Endothelial cell of umbilical vein (primary cell): ENCODE data around the gene VTI1A. TPM values are rescaled to one million over a fixed set of nuclear protein-coding genes. Genes with fewer than 3 reads are reported as not detected.

ENCODE experiments used
- BruUV-seq: library from RNA; stranded (reverse); fragments of 400-500 nt; replicated peaks from 2 replicates; lab custom pipeline; 2021; lab: Mats Ljungman, UMichigan
- CTCF ChIA-PET: fragments of 300-600, 350-600 bp; sonication (Branson Sonifier 250); formaldehyde crosslinking; loops from one replicate; lab custom pipeline; 2021; ENCODE audit warnings: antibody characterized with exemption, inconsistent platforms; lab: Charles Lee
- POLR2A ChIA-PET: fragments of 300-600, 350-600 bp; sonication (Branson Sonifier 250); formaldehyde crosslinking; loops from one replicate; lab custom pipeline; 2021; ENCODE audit warnings: antibody characterized with exemption, inconsistent platforms; lab: Charles Lee
- DNase-seq: peaks from one replicate; pipeline ENCODE4 v3.0.0-alpha.2; 2011; ENCODE audit warnings: low read depth, low spot score
- FAIRE-seq: peaks from 2 replicates; lab custom pipeline; 2011; peaks lifted over from hg19 to GRCh38; lab: Jason Lieb, UNC
- H2AFZ ChIP-seq: 2 replicates; pipeline ENCODE4 v1.6.0; 2012; ENCODE audit warnings: low read depth, low read length, control low read depth, inconsistent platforms
- H3K27ac ChIP-seq: 2 replicates; pipeline ENCODE4 v1.5.1; 2011; ENCODE audit warnings: low read depth, mild to moderate bottlenecking, control low read depth, low read length, moderate library complexity; ENCODE audit not compliant: insufficient read depth
- H3K27me3 ChIP-seq, 2 experiments: 2 replicates each; pipeline versions ENCODE4 v1.6.0 to v1.6.1; 2011; ENCODE audit warnings: low read length in 2 of 2, mixed read lengths in 1 of 2; ENCODE audit not compliant: control insufficient read depth in 2 of 2, insufficient read depth in 2 of 2
- H3K36me3 ChIP-seq, 2 experiments: 2 replicates in 1 of 2; 3 replicates in 1 of 2; pipeline ENCODE4 v1.5.1; 2011; ENCODE audit warnings: low read length in 2 of 2, mild to moderate bottlenecking in 1 of 2, moderate library complexity in 1 of 2; ENCODE audit not compliant: control insufficient read depth in 2 of 2, insufficient read depth in 2 of 2; ENCODE audit errors: extremely low read depth in 1 of 2
- H3K4me1 ChIP-seq: 3 replicates; pipeline ENCODE4 v1.5.1; 2011; ENCODE audit warnings: mild to moderate bottlenecking, low read length; ENCODE audit not compliant: control insufficient read depth, insufficient read depth; ENCODE audit errors: extremely low read depth
- H3K4me2 ChIP-seq: 2 replicates; pipeline ENCODE4 v1.6.1; 2011; ENCODE audit warnings: low read length, control low read depth, mixed read lengths; ENCODE audit not compliant: insufficient read depth
- H3K4me3 ChIP-seq, 3 experiments: fragments of 200-600 bp in 1 of 3; sonication (generic), shearing (Covaris generic) in 1 of 3; replicated peaks in 1 of 3; 2 replicates each; pipeline ENCODE4 v1.5.1; 2011 to 2016; ENCODE audit warnings: control low read depth in 3 of 3, low read length in 3 of 3, mild to moderate bottlenecking in 2 of 3, inconsistent platforms in 1 of 3, low read depth in 1 of 3, moderate library complexity in 1 of 3; ENCODE audit not compliant: insufficient read depth in 1 of 3
- H3K79me2 ChIP-seq: 2 replicates; pipeline ENCODE4 v1.6.0; 2012; ENCODE audit warnings: low read length, inconsistent platforms; ENCODE audit not compliant: control insufficient read depth, insufficient read depth
- H3K9ac ChIP-seq: replicated peaks from 2 replicates; pipeline ENCODE3; 2011; ENCODE audit warnings: low read length, control low read depth; ENCODE audit not compliant: insufficient read depth; ENCODE audit errors: extremely low read depth
- H3K9me1 ChIP-seq: replicated peaks from 3 replicates; pipeline ENCODE4 v1.6.0; 2011; ENCODE audit warnings: mild to moderate bottlenecking, low read length; ENCODE audit not compliant: control insufficient read depth, insufficient read depth; ENCODE audit errors: extremely low read depth
- H3K9me3 ChIP-seq: replicated peaks from 2 replicates; pipeline ENCODE4 v1.5.1; 2012; ENCODE audit warnings: low read length, inconsistent platforms; ENCODE audit not compliant: control insufficient read depth, insufficient read depth
- H4K20me1 ChIP-seq: replicated peaks from 2 replicates; pipeline ENCODE3; 2011; ENCODE audit warnings: mild to moderate bottlenecking, low read length; ENCODE audit not compliant: control insufficient read depth, insufficient read depth; ENCODE audit errors: extremely low read depth
- CTCF ChIP-seq, 2 donors: IDR thresholded peaks; 1 replicate in 1 of 2; 2 replicates in 1 of 2; pipeline ENCODE4 v1.5.1; 2011; ENCODE audit warnings: low read length in 2 of 2, mild to moderate bottlenecking in 2 of 2, moderate library complexity in 2 of 2, control low read depth in 1 of 2, inconsistent platforms in 1 of 2, low read depth in 1 of 2; ENCODE audit not compliant: insufficient read depth in 1 of 2; ENCODE audit errors: extremely low read depth in 1 of 2
- EZH2 ChIP-seq: IDR thresholded peaks from 2 replicates; pipeline ENCODE4 v1.6.1; 2012; ENCODE audit warnings: borderline replicate concordance, low read depth, mild to moderate bottlenecking, moderate library complexity, low read length, inconsistent platforms; ENCODE audit not compliant: severe bottlenecking
- FOS ChIP-seq: IDR thresholded peaks from 2 replicates; pipeline ENCODE4 v1.6.1; 2011; ENCODE audit warnings: mild to moderate bottlenecking, low read length, moderate library complexity, borderline replicate concordance; ENCODE audit not compliant: insufficient read depth
- GATA2 ChIP-seq: IDR thresholded peaks from 2 replicates; pipeline ENCODE4 v1.7.0; 2011; ENCODE audit warnings: low read depth, mild to moderate bottlenecking, moderate library complexity, mixed read lengths, low read length; ENCODE audit not compliant: insufficient read length, insufficient read depth
- JUN ChIP-seq: IDR thresholded peaks from 2 replicates; pipeline ENCODE4 v1.6.1; 2011; ENCODE audit warnings: borderline replicate concordance, low read depth; ENCODE audit not compliant: insufficient read length, insufficient read depth
- MAX ChIP-seq: IDR thresholded peaks from 2 replicates; pipeline ENCODE4 v1.6.1; 2011; ENCODE audit not compliant: insufficient read depth, insufficient read length
- MYC ChIP-seq: IDR thresholded peaks from one replicate; pipeline ENCODE4 v1.6.1; 2011; ENCODE audit warnings: mild to moderate bottlenecking, low read depth, low read length
- POLR2A ChIP-seq: IDR thresholded peaks from 2 replicates; pipeline ENCODE4 v1.6.1; 2012; ENCODE audit warnings: low read depth, mild to moderate bottlenecking, control low read depth, low read length
- POLR2AphosphoS5 ChIP-seq: IDR thresholded peaks from 2 replicates; pipeline ENCODE4 v1.6.1; 2012; ENCODE audit warnings: low read depth, mild to moderate bottlenecking, control low read depth, low read length, moderate library complexity; ENCODE audit not compliant: insufficient read depth
- dilution Hi-C: fragments of 300-500 bp; cut with MboI; formaldehyde crosslinking; loops from one replicate; pipeline ENCODE4 v1.15.0; 2019; ENCODE audit warnings: low sequenced_read_pairs; ENCODE audit not compliant: extremely low pct_ligation_motif_present
- intact Hi-C: fragments of 100-400 bp; cut with micrococcal nuclease; formaldehyde crosslinking; loops from one replicate; pipeline ENCODE4 v1.10.0; 2022
- polyA plus RNA-seq, 4 experiments: library from polyadenylated mRNA; depleted of rRNA in 3 of 4; stranded (reverse) in 3 of 4; unstranded in 1 of 4; fragments of >200 nt; gene quantifications; 2 replicates each; pipeline versions ENCODE4 v1.2.1 to v1.2.3, GENCODE V29; 2011 to 2012; ENCODE audit warnings: missing spikeins in 1 of 4
- total RNA-seq: library from RNA; stranded (reverse); gene quantifications from 2 replicates; pipeline ENCODE4 v1.2.3, GENCODE V29; 2021

VTI1A gene
- total and polyA plus RNA-seq, 2 donors (not counting 3 experiments of a cell fraction or from before 2014, with no cell fraction given): 10.8 to 35.6 TPM

- no peak overlapping the region for H3K27ac ChIP-seq
- H2AFZ ChIP-seq: no peak overlapping the region
- peaks cover 11 to 15% of the 10 kb centered on the region in 2 experiments for H3K36me3 ChIP-seq
- H3K27me3 ChIP-seq: no peaks in the 10 kb centered on the region
- no peak overlapping the region for H3K9ac ChIP-seq
- no peaks in the 10 kb centered on the region for H3K9me3 ChIP-seq
- H3K9me1 ChIP-seq: no peaks in the 10 kb centered on the region
- intact Hi-C loops: no loop called here
- H3K4me3 ChIP-seq: no peak overlapping the region
- FAIRE-seq (no peak), DNase-seq (no peak)
- no TSS peak for BruUV-seq
- POLR2A ChIA-PET: no interaction called here
- CTCF ChIA-PET: interaction anchor here (0.9 kb wide), 1 partner anchor 108 kb away, joined by 4 read pairs; no protein-coding TSS in a partner anchor
- dilution Hi-C loops: no loop called here
- no peak overlapping the region for H3K4me2 ChIP-seq
- no peaks in the 10 kb centered on the region for H3K79me2 ChIP-seq
- H3K4me1 ChIP-seq: no peaks in the 10 kb centered on the region
- H4K20me1 ChIP-seq: no peaks in the 10 kb centered on the region
- no peak for TF ChIP-seq POLR2AphosphoS5
- TF ChIP-seq GATA2: no peak
- no peak for TF ChIP-seq MAX
- no peak for TF ChIP-seq JUN
- TF ChIP-seq CTCF (IDR thresholded peaks at IDR 0.05; ENCODE audit: extremely low read depth in 1 of 2, insufficient read depth in 1 of 2, low read depth in 1 of 2, low read length in 2 of 2): no peak
- TF ChIP-seq MYC: no peak
- no peak for TF ChIP-seq EZH2
- no peak for TF ChIP-seq FOS
- TF ChIP-seq POLR2A: no peak
Measured at GRCh38 chr10:112429654-112430230, 17.3 kb upstream of the VTI1A start.
